Islet precursor cell (in vitro differentiated cells): ENCODE data around the gene MBNL2.

Experiments
- DNase-seq: peaks from one replicate; pipeline ENCODE4 v3.0.0-alpha.2; 2018

Gene MBNL2

GRCh38 chr13:97255515-97256021, 33.4 kb downstream of the MBNL2 start:
- no peak for DNase-seq

DNA sequence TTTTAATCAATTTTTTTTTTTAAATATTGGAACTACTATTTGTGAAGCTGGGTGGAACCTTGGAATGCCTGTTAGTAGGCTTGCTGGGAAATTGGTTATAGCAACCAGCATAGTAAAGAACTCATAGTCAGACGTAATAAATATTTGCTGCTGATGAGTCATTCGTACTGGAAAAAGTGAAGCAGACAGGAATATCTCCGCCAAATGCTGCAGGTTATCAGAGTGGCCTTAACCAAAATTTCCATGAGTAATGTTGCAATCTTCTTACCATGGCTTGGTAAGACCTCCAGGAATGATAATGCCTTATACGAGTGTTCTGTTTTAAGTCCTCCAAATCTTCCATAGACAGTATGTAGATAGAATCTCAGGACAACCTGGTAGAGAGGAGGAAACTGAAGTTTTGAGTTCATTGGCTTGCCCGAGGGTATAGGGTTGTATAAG, 34.2 kb downstream of the MBNL2 start:
- DNase-seq: peak; percentile 75

GRCh38 chr13:97257228-97257755, 35.2 kb downstream of the MBNL2 start:
- DNase-seq: no peak

- DNase-seq: peak; percentile 94
Measured at GRCh38 chr13:97257800-97258799, 36.0 kb downstream of the MBNL2 start.

- peak; percentile 87 for DNase-seq
Measured at GRCh38 chr13:97258801-97259200, 36.7 kb downstream of the MBNL2 start.

GRCh38 chr13:97259410-97259797, 37.3 kb downstream of the MBNL2 start:
- no peak for DNase-seq

DNA sequence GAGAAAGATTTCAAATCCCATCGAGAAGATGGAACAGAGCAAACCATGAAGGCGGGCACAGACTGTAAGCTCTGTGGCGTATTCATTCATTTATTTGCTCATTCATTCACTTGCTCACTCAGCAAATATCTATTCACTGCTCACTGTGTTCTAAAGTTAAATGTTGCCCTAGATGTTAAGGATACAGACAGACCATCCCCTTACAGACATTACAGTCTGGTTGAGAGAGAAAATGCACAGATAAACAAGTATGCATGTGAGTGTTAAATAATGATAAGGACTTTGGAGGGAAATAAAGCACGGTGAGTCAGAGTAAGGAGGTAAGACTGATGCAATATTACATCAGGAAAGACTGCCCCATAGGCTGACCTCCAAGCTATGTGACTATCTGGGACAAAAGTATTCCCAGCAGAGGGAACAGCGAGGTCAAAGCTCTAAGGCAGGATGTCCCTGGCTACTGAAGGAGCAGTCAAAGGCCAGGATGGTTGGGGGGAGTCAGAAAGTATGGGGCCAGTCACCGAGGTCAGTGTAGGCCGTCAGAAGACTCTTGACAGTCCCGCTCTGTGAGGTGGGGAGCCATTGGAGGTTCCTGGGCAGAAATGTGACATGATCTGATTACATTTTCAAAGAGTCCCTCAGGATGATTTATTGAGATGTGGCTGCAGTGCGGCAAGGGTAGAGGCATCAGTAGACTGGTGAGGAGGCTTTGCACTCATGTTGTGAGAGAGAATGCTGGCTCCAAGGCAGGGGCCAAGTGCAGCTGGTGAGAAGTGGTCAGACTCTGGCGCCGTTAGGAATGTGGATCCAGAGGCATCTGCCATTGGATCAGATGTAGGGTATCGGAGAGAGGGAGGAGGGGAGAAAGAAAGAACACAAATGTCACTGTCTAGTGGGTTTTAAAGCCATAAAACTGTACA, 37.9 kb downstream of the MBNL2 start:
- DNase-seq: peak; percentile 74

GRCh38 chr13:97261254-97262005, 39.3 kb downstream of the MBNL2 start:
- no peak for DNase-seq

DNA sequence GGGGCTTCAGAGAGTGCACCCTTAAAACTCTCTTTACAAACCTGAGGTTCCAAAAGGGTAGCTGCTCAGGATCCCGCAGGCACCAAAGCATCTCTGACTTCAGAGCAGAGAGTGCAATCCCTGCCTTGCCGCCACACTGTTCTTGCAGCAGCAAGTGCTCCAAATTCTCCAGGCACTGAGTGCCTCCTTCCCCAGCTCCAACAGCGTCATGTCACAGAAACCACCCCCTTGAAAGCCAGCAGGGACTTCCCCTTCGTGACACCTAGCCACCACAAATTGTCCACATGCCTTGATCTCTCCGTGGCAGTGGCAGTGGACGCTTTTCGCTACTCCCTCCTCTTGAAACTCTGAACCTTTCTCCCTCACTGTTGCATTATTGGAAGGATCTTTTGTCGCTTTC, 39.9 kb downstream of the MBNL2 start:
- DNase-seq: no peak

GRCh38 chr13:97263160-97263559, 41.0 kb downstream of the MBNL2 start:
- DNase-seq: no peak

- no peak for DNase-seq
Measured at GRCh38 chr13:97264663-97265062, 42.5 kb downstream of the MBNL2 start.

DNA sequence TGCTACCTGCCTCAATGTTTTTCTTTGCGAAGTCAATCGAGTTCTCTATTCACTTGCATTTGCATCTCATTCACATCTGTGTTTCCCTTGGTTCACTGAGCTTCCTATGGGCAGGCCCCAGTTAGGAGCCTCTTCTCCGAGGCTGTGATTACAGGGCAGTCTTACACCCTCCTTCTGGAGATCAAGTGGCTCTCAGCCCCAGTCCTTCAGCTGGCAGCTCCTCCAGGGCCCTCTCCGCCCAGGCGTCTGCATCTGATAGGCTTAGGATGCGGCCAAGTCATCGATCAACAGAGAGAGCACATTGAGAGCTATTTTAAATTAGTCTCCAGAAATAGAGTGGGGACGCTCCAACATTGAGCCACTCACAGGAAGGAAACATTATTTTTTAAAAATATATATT, 44.2 kb downstream of the MBNL2 start:
- peak; percentile 75 for DNase-seq

GRCh38 chr13:97266772-97267417, 44.8 kb downstream of the MBNL2 start:
- DNase-seq: peak; percentile 64

- DNase-seq: peak; percentile 65
Measured at GRCh38 chr13:97267418-97268059, 45.4 kb downstream of the MBNL2 start.

DNA sequence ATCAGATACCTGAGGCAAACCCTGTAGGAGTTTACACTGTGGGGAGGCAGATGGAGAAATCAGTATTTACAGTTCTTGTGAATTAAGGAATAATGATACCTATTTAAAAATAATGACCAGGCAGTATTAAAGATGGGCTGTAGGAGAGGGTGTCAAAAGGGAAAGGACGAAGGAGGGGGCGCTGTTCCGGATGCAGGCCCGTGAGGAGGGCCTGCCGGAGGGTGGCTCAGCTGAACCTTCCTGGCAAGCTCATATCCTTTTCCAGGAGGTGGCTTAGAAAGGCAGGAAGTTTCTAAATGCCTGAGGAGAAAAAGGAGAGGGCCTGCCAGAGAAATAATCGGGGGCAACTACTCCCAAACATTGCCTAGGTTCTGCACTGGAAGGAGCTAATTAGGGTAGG, 46.6 kb downstream of the MBNL2 start:
- no peak for DNase-seq

GRCh38 chr13:97269603-97270002, 47.5 kb downstream of the MBNL2 start:
- DNase-seq: no peak

GRCh38 chr13:97272526-97272925, 50.4 kb downstream of the MBNL2 start:
- no peak for DNase-seq

DNA sequence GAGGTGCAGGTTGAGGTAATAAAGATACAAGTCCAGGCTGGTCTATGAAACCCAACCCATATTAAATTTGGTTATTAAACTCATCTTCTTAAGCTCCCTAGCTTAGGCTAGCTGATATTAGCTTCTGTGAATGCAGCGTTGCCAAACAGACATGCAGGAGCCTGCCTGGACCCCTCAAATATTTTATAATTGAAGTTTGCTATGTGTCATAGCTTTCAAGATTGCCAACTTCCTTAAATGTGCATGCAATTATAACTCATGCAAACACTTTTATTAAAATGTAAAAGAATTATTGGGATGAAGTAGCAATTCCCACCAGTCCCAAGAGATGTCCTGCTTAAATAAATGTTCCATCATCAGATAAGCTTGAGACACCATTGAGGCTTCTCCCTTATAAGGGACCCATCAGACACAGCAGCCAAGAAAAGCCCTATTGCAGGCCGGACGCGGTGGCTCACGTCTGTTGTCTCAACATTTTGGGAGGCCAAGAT, 51.3 kb downstream of the MBNL2 start:
- no peak for DNase-seq

DNA sequence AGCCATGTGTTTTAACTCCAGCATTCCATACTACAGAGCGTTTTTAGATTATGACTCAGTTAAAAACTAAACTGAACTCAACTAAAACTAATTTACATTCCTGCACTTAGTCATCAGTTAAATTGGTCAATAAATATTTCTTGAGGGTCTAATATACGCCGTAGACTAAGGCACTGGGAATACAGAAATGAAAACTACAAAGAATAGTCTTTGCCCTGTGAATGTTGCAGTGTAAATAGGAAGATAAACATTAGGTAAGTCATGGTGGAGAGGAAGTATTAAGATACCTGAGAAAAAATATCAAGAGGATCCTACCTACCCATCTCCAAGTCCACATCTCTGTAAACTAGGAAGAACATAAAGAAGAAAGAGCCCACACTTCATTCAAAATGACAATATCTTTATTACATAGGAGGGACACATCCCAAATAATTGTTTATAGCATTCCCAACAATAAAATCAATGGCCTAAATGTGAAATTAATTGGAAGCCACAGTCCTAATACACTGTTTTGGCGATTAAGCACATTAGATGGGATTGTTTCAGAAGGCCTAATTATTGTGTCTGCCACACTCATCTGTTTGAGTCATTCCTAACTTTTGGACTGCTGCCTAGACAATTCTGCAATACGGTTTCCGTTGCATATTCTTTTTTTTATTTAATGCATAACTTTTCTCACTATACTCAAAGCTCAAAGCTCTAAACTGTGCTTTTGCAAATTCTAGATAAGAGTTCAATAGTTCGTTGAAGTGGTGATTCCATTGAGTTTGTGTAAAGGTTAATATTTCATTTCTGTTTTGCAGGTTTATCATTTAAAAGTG, 52.9 kb downstream of the MBNL2 start:
- no peak for DNase-seq
